ENCODE data around the gene ERC2. TPM values are rescaled to one million over a fixed set of nuclear protein-coding genes. Genes with fewer than 3 reads are reported as not detected.

ERC2 gene
- total and polyA plus RNA-seq, 2 of the 8 experiments (the other 6 are each of a cell fraction or from before 2014, with no cell fraction given), result 16.4 to 22.8 TPM

GRCh38 chr3:55572816-55573215 is 895.5 kb downstream of the ERC2 start:
- H3K27ac ChIP-seq (ENCODE audit: low read depth, low read length), result no peak overlapping the region
- H3K23ac ChIP-seq (ENCODE audit: insufficient read length), result no peak overlapping the region
- H4K5ac ChIP-seq (ENCODE audit: insufficient read length, low read depth, low read length), result no peak overlapping the region
- H3K4me2 ChIP-seq (ENCODE audit: insufficient read depth in 1 of 2, low read depth in 2 of 2, low read length in 2 of 2), result no peak overlapping the region; a peak in 1 of 4 replicates
- H2BK5ac ChIP-seq (ENCODE audit: low read depth, low read length), result peak overlapping the region; percentile 95; the same call in 1 of the 2 replicates
- H2AFZ ChIP-seq (ENCODE audit: low read length), result no peak overlapping the region
- H2BK12ac ChIP-seq (ENCODE audit: low read depth, low read length), result 0 out of 2 replicates have a peak overlapping the region, but pooled peaks have one; percentile 39
- H3K4me3 ChIP-seq (ENCODE audit: extremely low read depth in 1 of 4, insufficient read depth in 2 of 4, low read depth in 3 of 4, low read length in 4 of 4), result no peak overlapping the region
- POLR2A ChIA-PET (ENCODE audit: partially characterized antibody), result interaction anchor here (1.0 to 1.6 kb wide), 5 partner anchors 10 to 88 kb away, joined by 3 to 4 read pairs (median 3); no protein-coding TSS in a partner anchor
- H3K9me3 ChIP-seq (ENCODE audit: insufficient read depth in 2 of 2, low read depth in 1 of 2, low read length in 1 of 2), result no peaks in the 10 kb centered on the region
- peak overlapping the region; percentile 49 for H3K4ac ChIP-seq (replicated peaks; ENCODE audit: insufficient read length, low read depth, low read length)
- H3K79me2 ChIP-seq (ENCODE audit: control insufficient read depth in 1 of 2, insufficient read depth in 2 of 2, low read length in 2 of 2), result no peaks in the 10 kb centered on the region
- TF ChIP-seq BRCA1 (IDR thresholded peaks at IDR 0.05; ENCODE audit: low read depth, low read length), result no peak
- no peak for TF ChIP-seq EP300 (IDR thresholded peaks at IDR 0.05; ENCODE audit: borderline replicate concordance in 1 of 2, low read depth in 2 of 2, low read length in 2 of 2)
- no peak for TF ChIP-seq NANOG (IDR thresholded peaks at IDR 0.05; ENCODE audit: insufficient read depth, low read depth, low read length, poor library complexity, severe bottlenecking)
- no peak for TF ChIP-seq CHD2 (IDR thresholded peaks at IDR 0.05; ENCODE audit: low read length)
- no peak for TF ChIP-seq POLR2A (IDR thresholded peaks at IDR 0.05; ENCODE audit: control extremely low read depth in 1 of 2, low read depth in 2 of 2, low read length in 2 of 2)
- no peak for TF ChIP-seq YY1 (IDR thresholded peaks at IDR 0.05; ENCODE audit: low read depth, low read length)
- no peak for TF ChIP-seq USF2 (IDR thresholded peaks at IDR 0.05; ENCODE audit: low read length)
- peak in 1 of 2 experiments; percentile 82; a peak in 1 of 4 replicates for TF ChIP-seq HDAC2 (IDR thresholded peaks at IDR 0.05; ENCODE audit: borderline replicate concordance in 1 of 2, low read depth in 2 of 2, low read length in 2 of 2)
- TF ChIP-seq KDM1A (IDR thresholded peaks at IDR 0.05; ENCODE audit: borderline replicate concordance, low read length), result peak; percentile 92
- TF ChIP-seq PHF8 (conservative IDR thresholded peaks at IDR 0.05; ENCODE audit: low read depth, low read length), result no peak
- no peak for TF ChIP-seq NRF1 (IDR thresholded peaks at IDR 0.05; ENCODE audit: low read depth, low read length)
- no peaks in the 10 kb centered on the region for H3K79me1 ChIP-seq (ENCODE audit: low read depth, low read length)
- 83% methylated on average over 2 of the region's 2 CpGs; no CpG with 5 or more reads in 1 of the 2 experiments for WGBS, 2 experiments (ENCODE audit: extremely low coverage in 1 of 2, insufficient coverage in 1 of 2, insufficient read length in 1 of 2, insufficient replicate concordance in 2 of 2, low coverage in 1 of 2, low lambda C conversion rate in 2 of 2, missing lambda C conversion rate in 1 of 2)
- H3K4me1 ChIP-seq (replicated peaks in 1 of 4; ENCODE audit: control insufficient read depth in 3 of 4, insufficient read depth in 4 of 4, low read length in 3 of 4), result peaks cover 8 to 22% (median 18%) of the 10 kb centered on the region in 4 experiments
- DNase-seq (ENCODE audit: low read depth in 1 of 2, low spot score in 2 of 2) (no peak), FAIRE-seq (no peak)
- H4K20me1 ChIP-seq (replicated peaks in 1 of 2; ENCODE audit: control insufficient read depth in 1 of 2, insufficient read depth in 2 of 2, low read length in 2 of 2), result no peaks in the 10 kb centered on the region
- no peak overlapping the region for H4K8ac ChIP-seq (ENCODE audit: extremely low read depth, insufficient read depth, low read length)
- H3K23me2 ChIP-seq (ENCODE audit: low read depth, low read length), result no peaks in the 10 kb centered on the region
- no peak overlapping the region for H3K9ac ChIP-seq (replicated peaks in 1 of 4; ENCODE audit: extremely low read depth in 1 of 4, low read depth in 3 of 4, low read length in 3 of 4)
- H3K27me3 ChIP-seq (replicated peaks in 1 of 4; ENCODE audit: control insufficient read depth in 3 of 4, extremely low read depth in 1 of 4, insufficient read depth in 3 of 4, low read length in 3 of 4), result no peaks in the 10 kb centered on the region; a peak in 1 of 7 replicates
- H2AK5ac ChIP-seq (ENCODE audit: low read depth, low read length), result peak overlapping the region; percentile 40; the same call in 1 of the 2 replicates
- peak overlapping the region; percentile 26 for H2BK120ac ChIP-seq (replicated peaks; ENCODE audit: low read depth, low read length)
- CTCF ChIA-PET (ENCODE audit: partially characterized antibody), result interaction anchor here (0.6 to 3.7 kb wide), 14 partner anchors 9 to 148 kb away, joined by 3 to 17 read pairs (median 4); no protein-coding TSS in a partner anchor
- no peaks in the 10 kb centered on the region for H3K36me3 ChIP-seq (ENCODE audit: control insufficient read depth in 2 of 4, insufficient read depth in 4 of 4, low read length in 3 of 4)
- no peak overlapping the region for H3K14ac ChIP-seq (ENCODE audit: insufficient read length)
- no peak overlapping the region; the same call in 1 of the 2 replicates for H2BK20ac ChIP-seq (ENCODE audit: low read length)
- H3K18ac ChIP-seq (ENCODE audit: extremely low read depth, low read length), result no peak overlapping the region
- H2BK15ac ChIP-seq (ENCODE audit: low read length), result peak overlapping the region; percentile 81; the same call in 1 of the 2 replicates
- no peak overlapping the region for H3K56ac ChIP-seq (replicated peaks; ENCODE audit: insufficient read length, low read depth, low read length)
- H4K91ac ChIP-seq (replicated peaks; ENCODE audit: insufficient read length, low read length), result peak overlapping the region; percentile 29

Data from H1 (cell line).